MM.1S (cell line): ENCODE results near the gene LRRC27.

Experiments
- DNase-seq: peaks from one replicate; pipeline ENCODE4 v3.0.0-alpha.2; 2015
- H2AFZ ChIP-seq: fragments of 300-600 bp; sonication (generic); 2 replicates; pipeline ENCODE4 v1.6.0; 2016; ENCODE audit warnings: antibody characterized with exemption, low read length
- H3F3A ChIP-seq: fragments of 300-600 bp; sonication (generic); 2 replicates; pipeline ENCODE4 v1.6.1; 2016; ENCODE audit warnings: mild to moderate bottlenecking, antibody characterized with exemption, low read length, moderate library complexity, mixed read lengths; ENCODE audit not compliant: insufficient read depth
- H3K27ac ChIP-seq: fragments of 300-600 bp; sonication (generic); 2 replicates; pipeline ENCODE4 v1.5.1; 2016; ENCODE audit warnings: mild to moderate bottlenecking, low read length
- H3K27me3 ChIP-seq: fragments of 300-600 bp; sonication (generic); replicated peaks from 2 replicates; pipeline ENCODE4 v1.6.0; 2016; ENCODE audit warnings: low read length; ENCODE audit not compliant: insufficient read depth
- H3K36me3 ChIP-seq: fragments of 300-600 bp; sonication (generic); replicated peaks from 2 replicates; pipeline ENCODE4 v1.6.1; 2016; ENCODE audit warnings: mild to moderate bottlenecking, low read length, mixed read lengths; ENCODE audit not compliant: insufficient read depth
- H3K4me1 ChIP-seq: fragments of 300-600 bp; sonication (generic); 2 replicates; pipeline ENCODE4 v1.6.1; 2016; ENCODE audit warnings: low read length, mixed read lengths
- H3K4me2 ChIP-seq: fragments of 300-600 bp; sonication (generic); 2 replicates; pipeline ENCODE4 v1.6.0; 2016; ENCODE audit warnings: low read depth, low read length
- H3K4me3 ChIP-seq: fragments of 300-600 bp; sonication (generic); 2 replicates; pipeline ENCODE4 v1.5.1; 2016; ENCODE audit warnings: low read length, mixed read lengths
- H3K79me2 ChIP-seq: fragments of 300-600 bp; sonication (generic); 2 replicates; pipeline ENCODE4 v1.6.1; 2016; ENCODE audit warnings: mixed run types, low read length, mixed read lengths
- H3K9ac ChIP-seq: fragments of 300-600 bp; sonication (generic); 2 replicates; pipeline ENCODE4 v1.6.1; 2016; ENCODE audit warnings: low read length, mixed read lengths
- H3K9me2 ChIP-seq: fragments of 300-600 bp; sonication (generic); replicated peaks from 2 replicates; pipeline ENCODE4 v1.6.1; 2016; ENCODE audit warnings: mild to moderate bottlenecking, low read length, mixed read lengths; ENCODE audit not compliant: insufficient read depth
- H3K9me3 ChIP-seq: fragments of 300-600 bp; sonication (generic); replicated peaks from 2 replicates; pipeline ENCODE4 v1.6.1; 2016; ENCODE audit warnings: mild to moderate bottlenecking, low read length, mixed read lengths; ENCODE audit not compliant: insufficient read depth
- H4K20me1 ChIP-seq: fragments of 300-600 bp; sonication (generic); 2 replicates; pipeline ENCODE4 v1.6.1; 2016; ENCODE audit warnings: mild to moderate bottlenecking, low read length, moderate library complexity, mixed read lengths; ENCODE audit not compliant: insufficient read depth
- EZH2 ChIP-seq: fragments of 300-600 bp; sonication (generic); optimal IDR thresholded peaks from 2 replicates; pipeline ENCODE3; 2017; ENCODE audit warnings: low read depth, mild to moderate bottlenecking, antibody characterized with exemption, low read length, mixed read lengths
- EZH2phosphoT487 ChIP-seq: fragments of 300-600 bp; sonication (generic); IDR thresholded peaks from 2 replicates; pipeline ENCODE4 v1.6.1; 2018; ENCODE audit warnings: antibody characterized with exemption, low read length
- TF ChIP-seq, protein P1 (sequence below): fragments of 300-600 bp; sonication (generic); IDR thresholded peaks from 2 replicates; pipeline ENCODE4 v1.5.1; 2016; ENCODE audit warnings: antibody characterized with exemption, low read length, mixed read lengths

LRRC27 gene

DNA sequence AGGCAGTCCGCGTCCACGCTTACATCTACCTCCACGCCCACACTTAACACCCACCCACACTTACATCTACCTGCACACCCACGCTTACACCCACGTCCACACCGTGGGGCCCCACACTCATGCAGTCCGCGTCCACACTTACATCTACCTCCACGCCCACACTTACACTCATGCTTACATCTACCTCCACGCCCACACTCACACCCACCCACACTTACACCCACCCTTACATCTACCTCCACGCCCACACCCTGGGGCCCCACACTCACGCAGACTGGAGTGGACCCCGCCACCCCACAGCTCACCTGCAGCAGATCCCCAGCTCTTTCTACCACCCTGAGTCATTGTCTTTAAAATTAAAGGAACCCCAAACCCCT is 32.6 kb downstream of the LRRC27 start:
- DNase-seq, result no peak
- H2AFZ ChIP-seq, result no peak overlapping the region
- no peak overlapping the region for H3K4me3 ChIP-seq
- peaks cover 6% of the 10 kb centered on the region; the same call in 1 of the 2 replicates for H3K27me3 ChIP-seq
- no peaks in the 10 kb centered on the region for H3K79me2 ChIP-seq
- no peak overlapping the region for H3K27ac ChIP-seq
- H3K9me3 ChIP-seq, result no peaks in the 10 kb centered on the region
- no peaks in the 10 kb centered on the region for H3K9me2 ChIP-seq
- H3F3A ChIP-seq, result no peaks in the 10 kb centered on the region
- H3K4me2 ChIP-seq, result no peak overlapping the region
- no peaks in the 10 kb centered on the region for H3K4me1 ChIP-seq
- no peaks in the 10 kb centered on the region for H3K36me3 ChIP-seq
- no peak overlapping the region for H3K9ac ChIP-seq
- no peak for TF ChIP-seq EZH2phosphoT487
- TF ChIP-seq, protein P1, sequence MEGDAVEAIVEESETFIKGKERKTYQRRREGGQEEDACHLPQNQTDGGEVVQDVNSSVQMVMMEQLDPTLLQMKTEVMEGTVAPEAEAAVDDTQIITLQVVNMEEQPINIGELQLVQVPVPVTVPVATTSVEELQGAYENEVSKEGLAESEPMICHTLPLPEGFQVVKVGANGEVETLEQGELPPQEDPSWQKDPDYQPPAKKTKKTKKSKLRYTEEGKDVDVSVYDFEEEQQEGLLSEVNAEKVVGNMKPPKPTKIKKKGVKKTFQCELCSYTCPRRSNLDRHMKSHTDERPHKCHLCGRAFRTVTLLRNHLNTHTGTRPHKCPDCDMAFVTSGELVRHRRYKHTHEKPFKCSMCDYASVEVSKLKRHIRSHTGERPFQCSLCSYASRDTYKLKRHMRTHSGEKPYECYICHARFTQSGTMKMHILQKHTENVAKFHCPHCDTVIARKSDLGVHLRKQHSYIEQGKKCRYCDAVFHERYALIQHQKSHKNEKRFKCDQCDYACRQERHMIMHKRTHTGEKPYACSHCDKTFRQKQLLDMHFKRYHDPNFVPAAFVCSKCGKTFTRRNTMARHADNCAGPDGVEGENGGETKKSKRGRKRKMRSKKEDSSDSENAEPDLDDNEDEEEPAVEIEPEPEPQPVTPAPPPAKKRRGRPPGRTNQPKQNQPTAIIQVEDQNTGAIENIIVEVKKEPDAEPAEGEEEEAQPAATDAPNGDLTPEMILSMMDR, result no peak
- no peak for TF ChIP-seq EZH2
- H4K20me1 ChIP-seq, result no peaks in the 10 kb centered on the region

DNA sequence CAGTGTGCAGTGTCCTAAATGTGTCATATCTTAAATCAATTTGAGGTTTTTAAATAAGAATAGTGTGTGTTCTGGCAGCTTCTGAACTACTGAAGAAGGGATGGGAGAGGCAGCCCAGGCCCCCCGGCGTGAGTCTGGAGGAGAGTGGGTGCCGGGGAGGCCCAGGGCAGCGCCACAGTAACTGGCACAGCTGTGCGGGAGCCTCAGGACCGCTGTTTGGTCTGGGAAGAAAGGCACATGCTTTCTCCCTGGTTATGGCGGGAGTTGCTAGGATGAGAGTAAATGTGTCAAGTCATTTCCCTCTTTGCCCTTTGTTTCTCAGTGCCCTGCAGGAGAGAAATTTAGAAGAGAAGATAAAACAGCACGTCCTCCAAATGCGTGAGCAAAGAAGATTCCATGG is 33.1 kb downstream of the LRRC27 start:
- Histone ChIP-seq H3K27me3 (peaks cover 10% of the 10 kb centered on the region), H3F3A (no peaks in the 10 kb centered on the region), H3K79me2 (no peaks in the 10 kb centered on the region), H3K4me3 (no peak overlapping the region), H3K4me1 (no peaks in the 10 kb centered on the region), H2AFZ (no peak overlapping the region), H3K36me3 (no peaks in the 10 kb centered on the region), H3K27ac (no peak overlapping the region), H3K9ac (no peak overlapping the region), H4K20me1 (no peaks in the 10 kb centered on the region), H3K9me3 (no peaks in the 10 kb centered on the region), H3K9me2 (no peaks in the 10 kb centered on the region), H3K4me2 (no peak overlapping the region)
- TF ChIP-seq, protein P1, result no peak
- TF ChIP-seq EZH2 (no peak), EZH2phosphoT487 (no peak)
- no peak for DNase-seq

DNA sequence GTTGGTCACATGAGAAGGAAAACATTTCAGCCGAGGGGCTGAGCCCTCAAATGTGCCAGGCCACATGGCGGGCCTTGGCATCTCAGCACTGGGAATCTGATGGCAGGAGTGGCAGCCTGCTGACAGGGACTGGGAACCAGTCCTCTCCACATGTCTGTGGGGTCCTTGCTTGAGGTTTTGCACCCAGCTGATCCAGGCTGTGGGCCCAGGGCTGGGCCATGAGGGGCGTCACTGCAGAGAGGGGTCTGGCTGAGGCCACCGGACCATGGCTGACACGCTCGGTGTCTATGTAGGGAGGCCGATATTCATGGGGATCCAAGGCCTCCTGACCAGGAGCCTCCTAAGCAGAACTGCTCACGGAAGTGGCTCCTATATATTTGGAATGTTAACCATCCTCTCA is 34.0 kb downstream of the LRRC27 start:
- Histone ChIP-seq H3K9ac (no peak overlapping the region), H3K27me3 (peaks cover 17% of the 10 kb centered on the region)

More for the DNA sequence above, 34.0 kb downstream of the LRRC27 start:
- H3K9me2 ChIP-seq, result no peaks in the 10 kb centered on the region
- no peaks in the 10 kb centered on the region for H3K9me3 ChIP-seq
- no peak overlapping the region for H3K4me3 ChIP-seq
- H3F3A ChIP-seq, result no peaks in the 10 kb centered on the region
- no peak overlapping the region for H3K27ac ChIP-seq
- H3K4me2 ChIP-seq, result no peak overlapping the region
- H3K36me3 ChIP-seq, result no peaks in the 10 kb centered on the region
- no peaks in the 10 kb centered on the region for H3K4me1 ChIP-seq
- H3K79me2 ChIP-seq, result no peaks in the 10 kb centered on the region
- TF ChIP-seq EZH2phosphoT487 (no peak), EZH2 (no peak)
- TF ChIP-seq, protein P1, result no peak
- H4K20me1 ChIP-seq, result no peaks in the 10 kb centered on the region
- DNase-seq, result no peak
- H2AFZ ChIP-seq, result no peak overlapping the region
